Smooth muscle cell (in vitro differentiated cells): ENCODE measurements around the gene B4GALT1. TPM values are rescaled to one million over a fixed set of nuclear protein-coding genes. Genes with fewer than 3 reads are reported as not detected.

ENCODE experiments used
- DNase-seq: peaks from one replicate; lab custom pipeline; 2025; ENCODE audit not compliant: unreplicated experiment; lab: John Stamatoyannopoulos, UW
- H2AFZ ChIP-seq: fragments of 200-600 bp; sonication (generic); 2 replicates; pipeline ENCODE4 v1.6.0; 2016; ENCODE audit warnings: antibody characterized with exemption, low read depth, mild to moderate bottlenecking
- H3F3A ChIP-seq: fragments of 200-600 bp; sonication (generic); 2 replicates; pipeline ENCODE4 v1.6.0; 2017; ENCODE audit warnings: antibody characterized with exemption, low read depth
- H3K27ac ChIP-seq: fragments of 200-600 bp; sonication (generic); 2 replicates; pipeline ENCODE4 v1.5.1; 2016; ENCODE audit warnings: low read depth, mild to moderate bottlenecking
- H3K27me3 ChIP-seq: fragments of 200-600 bp; sonication (generic); 2 replicates; pipeline ENCODE4 v1.6.1; 2016; ENCODE audit warnings: low read depth, mild to moderate bottlenecking
- H3K36me3 ChIP-seq: fragments of 200-600 bp; sonication (generic); 2 replicates; pipeline ENCODE4 v1.5.1; 2016; ENCODE audit warnings: low read depth
- H3K4me1 ChIP-seq: fragments of 200-600 bp; sonication (generic); 2 replicates; pipeline ENCODE4 v1.5.1; 2016; ENCODE audit warnings: low read depth
- H3K4me2 ChIP-seq: fragments of 200-600 bp; sonication (generic); 2 replicates; pipeline ENCODE4 v1.6.0; 2016; ENCODE audit warnings: mild to moderate bottlenecking
- H3K4me3 ChIP-seq: fragments of 200-600 bp; sonication (generic); 2 replicates; pipeline ENCODE4 v1.5.1; 2016; ENCODE audit warnings: mild to moderate bottlenecking
- H3K79me2 ChIP-seq: fragments of 200-600 bp; sonication (generic); 2 replicates; pipeline ENCODE4 v1.6.0; 2016; ENCODE audit warnings: low read depth, mild to moderate bottlenecking
- H3K9ac ChIP-seq: fragments of 200-600 bp; sonication (generic); 2 replicates; pipeline ENCODE4 v1.6.0; 2016; ENCODE audit warnings: low read depth
- H3K9me3 ChIP-seq: fragments of 200-600 bp; sonication (generic); replicated peaks from 2 replicates; pipeline ENCODE4 v1.5.1; 2016; ENCODE audit warnings: low read depth
- H4K20me1 ChIP-seq: fragments of 200-600 bp; sonication (generic); 2 replicates; pipeline ENCODE4 v1.6.0; 2016; ENCODE audit warnings: low read depth
- WGBS: methylation state at CpG from one replicate; pipeline ENCODE4 v1.1.7; 2016; ENCODE audit warnings: low lambda C conversion rate; 5-methylcytosine and 5-hydroxymethylcytosine counted together
- polyA plus RNA-seq: library from polyadenylated mRNA; unstranded; fragments of >200 nt; fragmentation: Nextera tagmentation; extraction: Ambion mirVana; gene quantifications from 2 replicates; pipeline ENCODE4 v1.2.1, GENCODE V29; 2016
- total RNA-seq: library from RNA; depleted of rRNA; stranded (reverse); fragments of >200 nt; gene quantifications from 2 replicates; pipeline ENCODE4 v1.2.3, GENCODE V29; 2014
- TF ChIP-seq, protein P1 (sequence below): fragments of 200-600 bp; sonication (generic); IDR thresholded peaks from 2 replicates; pipeline ENCODE4 v1.5.1; 2017; ENCODE audit warnings: borderline replicate concordance, mild to moderate bottlenecking, antibody characterized with exemption; ENCODE audit not compliant: insufficient read depth, poor library complexity, severe bottlenecking

Gene B4GALT1
- total and polyA plus RNA-seq, 2 experiments from 2014 or later, result 49.2 to 56.3 TPM

DNA sequence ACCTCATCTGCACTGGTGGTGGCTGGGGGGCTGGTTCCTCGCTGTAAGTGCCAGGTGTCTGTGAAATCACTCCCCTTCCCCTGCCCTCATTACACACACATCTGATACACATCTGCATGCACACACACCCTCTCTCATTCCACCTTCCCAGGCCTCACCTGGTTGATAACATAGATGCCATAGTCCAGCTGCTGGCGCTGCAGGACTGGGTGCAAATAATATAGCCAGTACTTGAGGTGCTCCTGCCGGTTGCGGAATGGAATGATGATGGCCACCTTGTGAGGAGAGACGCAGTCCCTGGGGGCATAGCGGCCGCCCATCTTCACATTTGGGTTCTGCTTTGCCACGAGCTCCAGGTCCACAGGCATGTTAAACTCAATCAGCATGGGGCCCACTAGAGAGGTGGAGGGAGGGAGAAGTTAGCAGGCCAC is 32.1 kb downstream of the B4GALT1 start:
- H3K4me1 ChIP-seq, result peaks cover 5% of the 10 kb centered on the region
- peaks cover 73% of the 10 kb centered on the region for H3K79me2 ChIP-seq
- no peak overlapping the region for H3K9ac ChIP-seq
- DNase-seq, result no peak
- no peak overlapping the region for H2AFZ ChIP-seq
- no peaks in the 10 kb centered on the region for H3K9me3 ChIP-seq
- peaks cover 4% of the 10 kb centered on the region for H3F3A ChIP-seq
- no peak overlapping the region for H3K4me3 ChIP-seq
- TF ChIP-seq, protein P1, sequence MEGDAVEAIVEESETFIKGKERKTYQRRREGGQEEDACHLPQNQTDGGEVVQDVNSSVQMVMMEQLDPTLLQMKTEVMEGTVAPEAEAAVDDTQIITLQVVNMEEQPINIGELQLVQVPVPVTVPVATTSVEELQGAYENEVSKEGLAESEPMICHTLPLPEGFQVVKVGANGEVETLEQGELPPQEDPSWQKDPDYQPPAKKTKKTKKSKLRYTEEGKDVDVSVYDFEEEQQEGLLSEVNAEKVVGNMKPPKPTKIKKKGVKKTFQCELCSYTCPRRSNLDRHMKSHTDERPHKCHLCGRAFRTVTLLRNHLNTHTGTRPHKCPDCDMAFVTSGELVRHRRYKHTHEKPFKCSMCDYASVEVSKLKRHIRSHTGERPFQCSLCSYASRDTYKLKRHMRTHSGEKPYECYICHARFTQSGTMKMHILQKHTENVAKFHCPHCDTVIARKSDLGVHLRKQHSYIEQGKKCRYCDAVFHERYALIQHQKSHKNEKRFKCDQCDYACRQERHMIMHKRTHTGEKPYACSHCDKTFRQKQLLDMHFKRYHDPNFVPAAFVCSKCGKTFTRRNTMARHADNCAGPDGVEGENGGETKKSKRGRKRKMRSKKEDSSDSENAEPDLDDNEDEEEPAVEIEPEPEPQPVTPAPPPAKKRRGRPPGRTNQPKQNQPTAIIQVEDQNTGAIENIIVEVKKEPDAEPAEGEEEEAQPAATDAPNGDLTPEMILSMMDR, result no peak
- no peak overlapping the region for H3K4me2 ChIP-seq
- H3K27me3 ChIP-seq, result no peaks in the 10 kb centered on the region
- 93% methylated on average over 8 of the region's 8 CpGs for WGBS
- no peak overlapping the region for H3K27ac ChIP-seq
- H3K36me3 ChIP-seq, result no peaks in the 10 kb centered on the region
- peaks cover 81% of the 10 kb centered on the region for H4K20me1 ChIP-seq

DNA sequence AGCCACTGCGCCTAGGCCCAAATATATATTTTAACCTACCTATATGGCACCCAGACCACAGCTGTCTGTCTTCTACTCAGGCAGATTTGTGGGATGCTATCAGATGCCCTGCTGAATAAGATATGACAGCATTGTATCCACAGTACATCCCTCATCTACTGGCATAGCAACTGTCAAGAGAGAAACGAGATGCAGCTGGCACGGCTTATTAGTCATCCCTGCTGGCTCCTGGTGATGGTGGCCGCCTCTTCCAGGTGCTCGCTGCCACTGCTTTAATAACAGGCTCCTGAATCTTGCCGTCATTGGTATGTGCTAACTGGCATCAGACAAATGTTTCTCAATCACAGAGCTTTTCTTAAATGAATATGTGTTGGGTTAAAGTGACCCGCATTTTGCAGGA is 34.0 kb downstream of the B4GALT1 start:
- Histone ChIP-seq H3K4me1 (no peaks in the 10 kb centered on the region), H3K4me2 (no peak overlapping the region), H3F3A (peaks cover 4% of the 10 kb centered on the region), H4K20me1 (peaks cover 67% of the 10 kb centered on the region), H3K4me3 (no peak overlapping the region), H3K79me2 (peaks cover 65% of the 10 kb centered on the region), H3K9me3 (no peaks in the 10 kb centered on the region), H3K36me3 (no peaks in the 10 kb centered on the region), H3K27me3 (no peaks in the 10 kb centered on the region), H3K27ac (peak overlapping the region; percentile 91), H3K9ac (no peak overlapping the region), H2AFZ (no peak overlapping the region)
- WGBS, result 91% methylated on average over 7 of the region's 7 CpGs
- TF ChIP-seq, protein P1, result no peak
- no peak for DNase-seq

DNA sequence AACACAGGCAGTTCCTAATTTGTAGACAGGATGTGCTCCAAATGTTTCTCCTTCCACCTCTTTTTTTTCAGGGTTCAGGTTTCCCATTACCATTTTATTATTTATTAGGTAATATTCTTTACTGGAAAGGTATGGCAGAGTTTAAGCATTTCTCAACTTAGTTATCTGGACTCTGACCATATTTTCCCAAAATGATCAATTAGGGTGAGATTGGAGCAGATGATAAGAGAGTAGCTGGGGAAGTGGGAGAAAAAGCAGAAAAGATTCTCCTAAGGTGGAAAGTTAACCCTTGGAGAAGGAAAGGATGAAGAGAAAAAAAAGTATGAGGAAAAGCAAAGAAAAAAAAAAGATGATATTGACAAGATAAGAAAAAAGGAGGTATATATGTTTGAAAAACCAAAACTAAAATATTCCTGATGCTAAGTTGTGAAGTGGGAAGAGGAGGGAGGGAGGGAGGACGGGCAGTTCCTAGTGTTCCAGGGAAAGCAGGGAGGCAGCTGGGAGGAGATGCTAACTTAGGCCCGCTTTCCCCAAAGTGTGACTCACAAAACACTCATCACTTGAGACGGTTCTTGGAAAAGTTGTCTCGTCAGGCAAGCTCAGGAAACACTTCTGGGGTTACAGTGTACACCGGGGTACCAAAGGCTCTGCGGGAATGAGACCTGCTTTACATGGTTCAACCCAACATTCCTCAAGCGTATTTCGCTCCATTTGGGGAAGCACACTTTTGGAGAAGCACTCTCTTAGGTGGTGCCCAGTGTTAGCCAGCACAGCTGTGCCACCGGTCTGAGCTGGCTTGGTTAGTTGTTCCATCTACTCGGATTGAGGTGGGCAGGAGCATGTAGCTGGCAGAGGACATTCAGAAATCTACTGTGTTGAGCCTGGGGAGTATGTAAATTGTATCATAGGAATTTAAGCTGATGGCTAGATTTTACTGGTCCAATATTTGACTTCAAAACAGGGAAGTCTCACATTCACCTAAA is 35.1 kb downstream of the B4GALT1 start:
- Histone ChIP-seq H3K27ac (peak overlapping the region; percentile 91), H3F3A (peaks cover 4% of the 10 kb centered on the region), H3K79me2 (peaks cover 60% of the 10 kb centered on the region), H3K9ac (peak overlapping the region; percentile 26), H2AFZ (no peak overlapping the region), H3K4me2 (peak overlapping the region; percentile 52), H3K4me3 (no peak overlapping the region), H3K27me3 (no peaks in the 10 kb centered on the region), H3K9me3 (no peaks in the 10 kb centered on the region), H3K36me3 (no peaks in the 10 kb centered on the region), H3K4me1 (no peaks in the 10 kb centered on the region), H4K20me1 (peaks cover 56% of the 10 kb centered on the region)
- TF ChIP-seq, protein P1, result no peak
- WGBS, result 31% methylated on average over 10 of the region's 10 CpGs
- no peak for DNase-seq
